Naive thymus-derived CD4-positive, alpha-beta T cell (primary cell): ENCODE data around the gene NCAM1. TPM values are rescaled to one million over a fixed set of nuclear protein-coding genes. Genes with fewer than 3 reads are reported as not detected.

Experiments
- ATAC-seq: fragments of 150-1000 bp; cut with Tn5 transposase; 2 replicates; pipeline ENCODE4 v1.10.0; 2021; ENCODE audit warnings: mild to moderate bottlenecking, moderate library complexity
- CTCF ChIA-PET: fragments of 350-600 bp; sonication (Branson Sonifier 250); formaldehyde crosslinking; loops from one replicate; lab custom pipeline; 2021; ENCODE audit warnings: antibody characterized with exemption; lab: Charles Lee
- POLR2A ChIA-PET: fragments of 350-600 bp; sonication (Branson Sonifier 250); formaldehyde crosslinking; loops from one replicate; lab custom pipeline; 2021; ENCODE audit warnings: antibody characterized with exemption, inconsistent platforms; lab: Charles Lee
- DNase-seq, 9 donors: peaks; one replicate each; pipeline versions ENCODE4 v3.0.0 to v3.0.0-alpha.2; 2020 to 2022; ENCODE audit warnings: mixed read lengths in 1 of 9
- H3K27ac ChIP-seq: one replicate; pipeline ENCODE4 v1.7.0; 2013; ENCODE audit warnings: mild to moderate bottlenecking, low read depth, low read length, moderate library complexity
- H3K27me3 ChIP-seq, 2 donors: one replicate each; pipeline ENCODE4 v1.7.0; 2013; ENCODE audit warnings: low read length in 2 of 2, mild to moderate bottlenecking in 2 of 2, moderate library complexity in 2 of 2; ENCODE audit not compliant: control insufficient read depth in 2 of 2, insufficient read depth in 2 of 2
- H3K36me3 ChIP-seq, 3 experiments: 1 replicate in 2 of 3; 2 replicates in 1 of 3; pipeline ENCODE4 v1.7.0; 2013; ENCODE audit warnings: low read length in 3 of 3, mild to moderate bottlenecking in 3 of 3, moderate library complexity in 1 of 3; ENCODE audit not compliant: insufficient read depth in 3 of 3, control insufficient read depth in 2 of 3
- H3K4me1 ChIP-seq, 2 donors: one replicate each; pipeline ENCODE4 v1.7.0; 2013; ENCODE audit warnings: low read length in 2 of 2, mild to moderate bottlenecking in 2 of 2, moderate library complexity in 1 of 2; ENCODE audit not compliant: control insufficient read depth in 2 of 2, insufficient read depth in 2 of 2
- H3K4me3 ChIP-seq: 2 replicates; pipeline ENCODE4 v1.7.0; 2013; ENCODE audit warnings: mild to moderate bottlenecking, low read length
- H3K9me3 ChIP-seq, 3 experiments: 1 replicate in 2 of 3; 2 replicates in 1 of 3; pipeline ENCODE4 v1.7.0; 2013; ENCODE audit warnings: low read length in 3 of 3; ENCODE audit not compliant: control insufficient read depth in 2 of 3
- H3K27ac Mint-ChIP-seq, 9 donors: one replicate each; pipeline ENCODE4 v1.8.0; 2020 to 2022; ENCODE audit warnings: mixed read lengths in 9 of 9, mild to moderate bottlenecking in 8 of 9, moderate library complexity in 5 of 9, inconsistent platforms in 2 of 9
- H3K27me3 Mint-ChIP-seq, 5 donors: one replicate each; pipeline ENCODE4 v1.8.0; 2021 to 2022; ENCODE audit warnings: mixed read lengths in 5 of 5, mild to moderate bottlenecking in 1 of 5
- H3K36me3 Mint-ChIP-seq, 5 donors: one replicate each; pipeline ENCODE4 v1.8.0; 2020 to 2022; ENCODE audit warnings: mixed read lengths in 5 of 5, mild to moderate bottlenecking in 3 of 5, inconsistent platforms in 1 of 5
- H3K4me1 Mint-ChIP-seq, 7 donors: one replicate each; pipeline ENCODE4 v1.8.0; 2020 to 2022; ENCODE audit warnings: mixed read lengths in 7 of 7, mild to moderate bottlenecking in 3 of 7, inconsistent platforms in 1 of 7
- H3K4me3 Mint-ChIP-seq, 10 donors: one replicate each; pipeline ENCODE4 v1.8.0; 2020 to 2022; ENCODE audit warnings: mild to moderate bottlenecking in 10 of 10, mixed read lengths in 10 of 10, moderate library complexity in 6 of 10, inconsistent platforms in 2 of 10
- H3K9me3 Mint-ChIP-seq, 11 donors: one replicate each; pipeline ENCODE4 v1.8.0; 2020 to 2022; ENCODE audit warnings: mixed read lengths in 11 of 11, mild to moderate bottlenecking in 4 of 11, inconsistent platforms in 1 of 11, moderate library complexity in 1 of 11
- intact Hi-C, 2 donors: fragments of 100-400 bp; cut with micrococcal nuclease; formaldehyde crosslinking; loops; one replicate each; pipeline ENCODE4 v1.15.1; 2023
- polyA plus RNA-seq, 2 donors: library from polyadenylated mRNA; unstranded; fragments of 300-500 nt; fragmentation: Illumina TruSeq; gene quantifications; one replicate each; pipeline ENCODE4 v1.2.3, GENCODE V29; 2021
- total RNA-seq, 6 experiments: library from RNA in 5 of 6; stranded (reverse) in 5 of 6; gene quantifications; 1 replicate in 5 of 6; 2 replicates in 1 of 6; pipeline ENCODE4 v1.2.3 and lab custom pipeline; 2021 to 2026

Gene NCAM1
- total and polyA plus RNA-seq, 7 experiments from 2014 or later = 0.06 to 18.8 (median 1.0) TPM; not detected in 2

DNA sequence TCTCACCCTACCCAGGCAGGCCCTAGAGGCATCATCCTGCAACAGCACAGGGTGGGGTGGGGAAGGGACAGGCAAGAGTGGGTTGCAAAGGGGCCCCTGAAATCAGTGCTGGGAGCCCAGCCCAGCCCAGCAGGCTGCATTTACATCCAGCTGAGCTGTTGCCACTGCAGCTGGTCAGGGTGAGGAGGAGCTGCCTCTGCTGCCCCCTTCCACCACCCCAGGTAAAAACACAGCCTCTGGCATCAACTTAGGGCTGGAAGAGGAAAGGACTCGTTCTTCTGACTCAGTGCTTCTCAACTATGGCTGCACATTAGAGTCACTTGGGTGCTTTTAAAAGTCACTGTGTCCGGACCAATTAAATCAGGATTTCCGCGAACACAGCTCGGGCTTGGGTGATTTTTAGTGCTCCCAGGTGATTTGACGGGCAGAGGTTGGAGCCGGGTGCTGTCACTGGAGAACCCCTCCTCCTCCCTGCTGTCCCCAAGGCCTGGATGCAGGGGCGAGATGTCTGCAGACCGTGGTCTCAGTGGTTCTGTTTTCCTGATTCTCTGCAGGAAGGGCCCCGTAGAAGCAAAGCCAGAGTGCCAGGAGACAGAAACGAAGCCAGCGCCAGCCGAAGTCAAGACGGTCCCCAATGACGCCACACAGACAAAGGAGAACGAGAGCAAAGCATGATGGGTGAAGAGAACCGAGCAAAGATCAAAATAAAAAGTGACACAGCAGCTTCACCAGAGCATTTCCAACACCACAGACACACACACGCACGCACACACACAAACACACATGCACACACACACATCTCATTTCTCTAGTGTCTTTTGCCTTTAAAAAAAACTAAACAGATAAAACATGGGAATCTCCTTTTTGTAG lies 313.7 kb downstream of the NCAM1 start:
- Histone ChIP-seq H3K27ac (no peak overlapping the region), H3K27me3 (no peaks in the 10 kb centered on the region), H3K9me3 (no peaks in the 10 kb centered on the region), H3K4me1 (no peaks in the 10 kb centered on the region), H3K4me3 (no peak overlapping the region), H3K36me3 (no peaks in the 10 kb centered on the region)
- ATAC-seq = no peak
- Mint-ChIP-seq H3K27ac (peak overlapping the region in 1 of 9 donors; percentile 38), H3K27me3 (peaks cover 0 to 4% (median 0%) of the 10 kb centered on the region in 5 donors), H3K4me1 (peaks cover 0 to 9% (median 0%) of the 10 kb centered on the region in 7 donors), H3K9me3 (no peaks in the 10 kb centered on the region), H3K4me3 (no peak overlapping the region), H3K36me3 (peaks cover 0 to 4% (median 0%) of the 10 kb centered on the region in 5 donors)
- DNase-seq = no peak
- intact Hi-C loops = no loop called here
- CTCF ChIA-PET = no interaction called here
- POLR2A ChIA-PET = no interaction called here

DNA sequence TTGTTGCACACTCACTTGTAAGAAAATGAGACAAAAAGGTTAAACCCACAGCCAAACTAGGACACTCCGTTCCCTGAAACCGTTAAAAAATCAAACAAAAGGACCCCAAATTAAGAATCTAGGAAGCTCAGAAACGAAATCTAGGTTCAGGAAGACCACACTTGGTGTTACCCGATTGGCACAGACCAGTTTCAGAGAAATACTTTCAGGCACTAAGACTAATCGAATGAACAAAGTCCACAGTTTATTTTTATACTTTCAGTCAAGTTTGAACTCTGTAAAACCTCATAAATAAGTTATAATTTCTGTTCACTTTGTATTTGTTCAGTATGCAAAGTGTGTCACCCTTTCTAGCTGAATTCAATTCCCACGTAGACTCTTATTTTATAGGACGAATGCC lies 314.4 kb downstream of the NCAM1 start:
- H3K27me3 Mint-ChIP-seq = peaks cover 0 to 2% (median 0%) of the 10 kb centered on the region in 5 donors
- Histone ChIP-seq H3K9me3 (no peaks in the 10 kb centered on the region), H3K27me3 (no peaks in the 10 kb centered on the region), H3K4me1 (no peaks in the 10 kb centered on the region), H3K4me3 (no peak overlapping the region), H3K36me3 (no peaks in the 10 kb centered on the region), H3K27ac (no peak overlapping the region)
- ChIA-PET CTCF (no interaction called here), POLR2A (no interaction called here)
- H3K4me1 Mint-ChIP-seq = peaks cover 0 to 9% (median 0%) of the 10 kb centered on the region in 7 donors
- H3K36me3 Mint-ChIP-seq = peaks cover 0 to 4% (median 0%) of the 10 kb centered on the region in 5 donors
- no peak overlapping the region for H3K27ac Mint-ChIP-seq
- ATAC-seq (no peak), DNase-seq (no peak)
- H3K4me3 Mint-ChIP-seq = no peak overlapping the region
- intact Hi-C loops = no loop called here
- no peaks in the 10 kb centered on the region for H3K9me3 Mint-ChIP-seq

DNA sequence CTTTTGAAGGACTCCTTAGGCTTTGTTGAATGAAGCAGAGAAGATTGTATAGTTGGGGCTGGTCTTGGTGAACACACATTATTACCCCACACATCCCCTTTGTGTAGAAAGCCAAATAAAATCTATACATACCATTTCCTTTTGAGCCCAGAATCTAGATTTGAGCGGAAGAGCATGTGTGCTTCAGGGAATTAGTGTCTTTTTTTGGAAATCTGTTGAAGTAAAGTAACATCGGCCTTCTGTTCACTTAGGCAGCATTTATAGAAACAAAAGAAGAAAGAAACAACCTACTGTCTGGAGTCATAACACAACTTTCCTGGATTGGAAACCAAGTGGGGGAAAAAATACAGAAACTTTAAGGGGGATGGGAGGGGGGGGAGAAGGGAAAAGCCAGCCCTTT lies 315.2 kb downstream of the NCAM1 start:
- ATAC-seq = no peak
- H3K4me3 ChIP-seq = no peak overlapping the region
- Mint-ChIP-seq H3K4me1 (peaks cover 0 to 9% (median 0%) of the 10 kb centered on the region in 7 donors), H3K36me3 (peaks cover 0 to 4% (median 0%) of the 10 kb centered on the region in 5 donors), H3K27ac (no peak overlapping the region), H3K9me3 (no peaks in the 10 kb centered on the region), H3K27me3 (peaks cover 0 to 2% (median 0%) of the 10 kb centered on the region in 5 donors), H3K4me3 (no peak overlapping the region)
- no peaks in the 10 kb centered on the region for H3K36me3 ChIP-seq
- intact Hi-C loops = no loop called here
- no peaks in the 10 kb centered on the region for H3K9me3 ChIP-seq
- H3K4me1 ChIP-seq = no peaks in the 10 kb centered on the region
- ChIA-PET CTCF (no interaction called here), POLR2A (no interaction called here)
- no peak overlapping the region for H3K27ac ChIP-seq
- no peak for DNase-seq
- no peaks in the 10 kb centered on the region for H3K27me3 ChIP-seq

- Histone ChIP-seq H3K36me3 (no peaks in the 10 kb centered on the region), H3K9me3 (no peaks in the 10 kb centered on the region), H3K4me1 (no peaks in the 10 kb centered on the region), H3K27me3 (no peaks in the 10 kb centered on the region), H3K27ac (no peak overlapping the region), H3K4me3 (no peak overlapping the region)
- ChIA-PET POLR2A (no interaction called here), CTCF (interaction anchor here (0.7 kb wide), 1 partner anchor 11 kb away, joined by 4 read pairs; no protein-coding TSS in a partner anchor)
- Mint-ChIP-seq H3K9me3 (no peaks in the 10 kb centered on the region), H3K27ac (no peak overlapping the region), H3K36me3 (peaks cover 0 to 4% (median 0%) of the 10 kb centered on the region in 5 donors), H3K4me3 (no peak overlapping the region), H3K4me1 (peaks cover 0 to 9% (median 0%) of the 10 kb centered on the region in 7 donors), H3K27me3 (no peaks in the 10 kb centered on the region)
- no peak for DNase-seq
- no peak for ATAC-seq
- intact Hi-C loops = no loop called here
These were observed 316.7 kb downstream of the NCAM1 start for GRCh38 chr11:113277907-113278306.

DNA sequence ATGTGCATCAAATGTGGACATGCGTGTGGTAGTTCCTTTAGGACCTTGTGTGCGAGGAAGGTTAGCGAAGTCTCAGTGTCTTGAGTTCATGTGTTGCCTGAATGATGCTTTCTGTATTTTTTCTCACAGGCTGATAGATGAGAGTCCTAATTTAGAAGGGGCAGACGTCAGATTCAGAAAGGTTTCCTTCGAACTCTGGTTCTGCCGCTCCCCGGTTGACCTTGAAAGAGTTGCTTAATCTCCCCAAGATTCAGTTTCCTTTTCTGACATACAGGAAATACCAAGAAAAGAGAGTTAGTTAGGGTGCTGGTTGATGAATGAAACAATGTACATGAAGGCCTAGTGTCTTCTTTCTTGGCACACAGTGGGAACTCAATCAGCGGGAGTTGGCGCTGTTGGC lies 317.3 kb downstream of the NCAM1 start:
- Histone ChIP-seq H3K36me3 (no peaks in the 10 kb centered on the region), H3K4me3 (no peak overlapping the region), H3K27me3 (no peaks in the 10 kb centered on the region), H3K4me1 (no peaks in the 10 kb centered on the region), H3K9me3 (no peaks in the 10 kb centered on the region), H3K27ac (no peak overlapping the region)
- Mint-ChIP-seq H3K27ac (no peak overlapping the region), H3K27me3 (no peaks in the 10 kb centered on the region), H3K36me3 (peaks cover 0 to 4% (median 0%) of the 10 kb centered on the region in 5 donors), H3K9me3 (no peaks in the 10 kb centered on the region), H3K4me1 (peaks cover 0 to 9% (median 0%) of the 10 kb centered on the region in 7 donors), H3K4me3 (no peak overlapping the region)
- intact Hi-C loops = no loop called here
- ChIA-PET POLR2A (no interaction called here), CTCF (no interaction called here)
- ATAC-seq (no peak), DNase-seq (no peak)

DNA sequence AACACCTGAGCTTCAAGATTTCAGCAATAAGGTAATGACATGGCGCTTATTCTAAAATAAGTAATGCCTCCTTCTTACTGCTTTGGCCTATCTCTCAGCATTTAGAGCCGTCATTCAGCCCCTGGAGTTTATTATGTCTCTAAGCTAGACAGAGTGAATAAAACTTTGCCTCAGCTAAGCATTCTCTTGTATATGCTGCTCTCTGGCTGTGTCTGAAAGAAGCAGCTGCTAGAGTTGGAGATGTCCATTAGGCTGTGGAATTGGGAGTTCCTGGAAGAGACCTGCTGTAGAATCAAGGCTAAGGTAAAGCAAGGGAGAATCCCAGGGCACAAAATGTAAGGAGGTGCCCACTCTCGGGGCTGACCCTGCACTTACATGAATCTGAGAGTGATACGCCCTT lies 317.7 kb downstream of the NCAM1 start:
- H3K4me3 Mint-ChIP-seq = no peak overlapping the region
- Histone ChIP-seq H3K27me3 (no peaks in the 10 kb centered on the region), H3K36me3 (no peaks in the 10 kb centered on the region), H3K4me1 (no peaks in the 10 kb centered on the region), H3K4me3 (no peak overlapping the region), H3K27ac (no peak overlapping the region), H3K9me3 (no peaks in the 10 kb centered on the region)
- no peak for ATAC-seq
- no peaks in the 10 kb centered on the region for H3K27me3 Mint-ChIP-seq
- H3K36me3 Mint-ChIP-seq = peaks cover 0 to 4% (median 0%) of the 10 kb centered on the region in 5 donors
- H3K27ac Mint-ChIP-seq = no peak overlapping the region
- peaks cover 0 to 9% (median 0%) of the 10 kb centered on the region in 7 donors for H3K4me1 Mint-ChIP-seq
- no peak for DNase-seq
- ChIA-PET CTCF (no interaction called here), POLR2A (no interaction called here)
- intact Hi-C loops = no loop called here
- no peaks in the 10 kb centered on the region for H3K9me3 Mint-ChIP-seq

DNA sequence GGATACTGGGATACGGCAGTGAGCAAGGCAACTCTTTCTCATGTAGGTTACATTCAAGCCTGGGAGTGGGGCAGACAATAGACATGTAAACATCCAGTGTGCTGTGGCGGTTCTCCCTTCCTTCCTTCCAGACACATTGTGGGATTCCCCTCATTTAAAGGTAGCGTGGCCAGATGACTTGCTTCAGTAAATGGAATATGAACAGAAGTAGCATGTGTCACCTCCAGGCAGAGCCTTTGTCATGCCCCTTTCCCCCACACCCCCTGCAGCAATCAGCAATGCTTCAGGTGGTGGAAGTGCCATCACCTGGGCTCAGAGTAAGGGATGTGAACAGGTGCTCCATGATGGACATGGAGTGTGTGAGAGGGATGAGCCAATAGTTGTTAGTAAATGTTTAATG lies 318.4 kb downstream of the NCAM1 start:
- no peaks in the 10 kb centered on the region for H3K9me3 Mint-ChIP-seq
- Histone ChIP-seq H3K27me3 (no peaks in the 10 kb centered on the region), H3K9me3 (no peaks in the 10 kb centered on the region), H3K4me3 (no peak overlapping the region), H3K36me3 (no peaks in the 10 kb centered on the region), H3K4me1 (no peaks in the 10 kb centered on the region), H3K27ac (no peak overlapping the region)
- intact Hi-C loops = no loop called here
- no peak overlapping the region for H3K4me3 Mint-ChIP-seq
- no peak overlapping the region for H3K27ac Mint-ChIP-seq
- H3K27me3 Mint-ChIP-seq = no peaks in the 10 kb centered on the region
- ATAC-seq (no peak), DNase-seq (no peak)
- H3K36me3 Mint-ChIP-seq = peaks cover 0 to 4% (median 0%) of the 10 kb centered on the region in 5 donors
- ChIA-PET CTCF (no interaction called here), POLR2A (no interaction called here)
- H3K4me1 Mint-ChIP-seq = peaks cover 0 to 9% (median 0%) of the 10 kb centered on the region in 7 donors
